Activated T-cell treated with anti-CD3 and anti-CD28 coated beads for 1 hour (primary cell): Measurements from ENCODE around the gene BLVRA.
"Not testable (repeated sequence)": the region's sequence is repeated elsewhere in the genome, so short reads cannot be mapped to it uniquely, and the experiment has no call there.

ENCODE experiments used
- DNase-seq: peaks from one replicate; pipeline ENCODE4 v3.0.0-alpha.2; 2020; ENCODE audit warnings: low read depth

Gene BLVRA, protein sequence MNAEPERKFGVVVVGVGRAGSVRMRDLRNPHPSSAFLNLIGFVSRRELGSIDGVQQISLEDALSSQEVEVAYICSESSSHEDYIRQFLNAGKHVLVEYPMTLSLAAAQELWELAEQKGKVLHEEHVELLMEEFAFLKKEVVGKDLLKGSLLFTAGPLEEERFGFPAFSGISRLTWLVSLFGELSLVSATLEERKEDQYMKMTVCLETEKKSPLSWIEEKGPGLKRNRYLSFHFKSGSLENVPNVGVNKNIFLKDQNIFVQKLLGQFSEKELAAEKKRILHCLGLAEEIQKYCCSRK

DNA sequence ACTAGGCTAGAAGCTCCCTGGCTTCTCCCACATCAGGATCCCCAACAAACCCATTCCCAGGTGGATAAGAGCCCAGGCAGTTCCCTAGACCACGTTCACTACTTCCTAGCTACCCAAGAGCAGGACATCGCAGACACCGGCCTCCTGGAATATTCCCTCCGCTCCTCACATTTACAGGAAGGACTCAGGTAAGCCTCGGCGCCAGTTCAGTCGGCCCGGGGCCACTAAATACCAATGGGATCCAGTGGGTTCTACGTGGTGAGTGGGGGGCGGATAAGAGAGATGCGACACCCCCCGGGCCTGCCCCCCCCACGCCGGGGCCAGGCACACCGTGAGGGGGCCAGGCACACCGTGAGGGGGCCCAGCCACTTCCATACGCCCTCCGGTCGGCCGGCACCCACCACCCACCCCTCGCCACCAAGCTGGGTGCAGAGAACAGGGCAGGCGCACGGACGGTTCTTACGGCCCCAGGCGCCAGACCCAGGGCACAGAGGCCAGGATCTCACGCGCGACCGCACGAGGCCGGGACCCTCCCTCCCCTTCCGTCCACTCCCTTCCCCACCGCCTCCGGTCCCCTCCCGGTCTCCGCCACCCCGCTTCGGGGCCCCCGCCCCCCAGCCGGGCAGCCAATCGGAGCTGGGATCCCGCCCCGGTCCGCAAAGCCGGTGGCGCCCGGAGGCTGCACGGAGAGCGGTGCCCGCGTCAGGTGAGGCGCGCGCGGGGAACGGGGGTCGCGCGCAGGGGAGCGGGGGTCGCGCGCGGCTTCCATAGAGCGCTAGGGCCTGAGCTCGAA, at the start of gene BLVRA:
Gene BLVRA, plus strand, starts transcription at position 652 of the 793 bp plus-strand sequence. CDS start 12,479 bp downstream, outside the sequence.
- peak; percentile 52 for DNase-seq

DNA sequence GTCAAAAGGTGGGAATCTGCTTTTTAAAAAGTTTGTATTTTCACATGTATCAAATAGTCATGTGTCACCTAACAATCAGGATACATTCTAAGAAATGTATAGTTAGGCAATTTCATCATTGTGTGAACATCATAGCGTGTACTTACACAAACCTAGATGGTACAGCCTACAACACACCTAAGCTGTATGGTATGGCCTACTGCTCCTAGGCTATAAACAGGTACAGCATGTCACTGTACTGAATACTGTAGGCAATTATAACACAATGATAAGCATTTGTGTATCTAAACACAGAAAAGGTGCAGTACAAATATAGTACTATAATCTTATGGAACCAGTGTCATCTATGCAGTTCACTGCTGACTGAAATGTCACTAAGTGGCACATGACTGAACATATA, 47.0 kb upstream of the BLVRA start:
- DNase-seq, result no peak

DNA sequence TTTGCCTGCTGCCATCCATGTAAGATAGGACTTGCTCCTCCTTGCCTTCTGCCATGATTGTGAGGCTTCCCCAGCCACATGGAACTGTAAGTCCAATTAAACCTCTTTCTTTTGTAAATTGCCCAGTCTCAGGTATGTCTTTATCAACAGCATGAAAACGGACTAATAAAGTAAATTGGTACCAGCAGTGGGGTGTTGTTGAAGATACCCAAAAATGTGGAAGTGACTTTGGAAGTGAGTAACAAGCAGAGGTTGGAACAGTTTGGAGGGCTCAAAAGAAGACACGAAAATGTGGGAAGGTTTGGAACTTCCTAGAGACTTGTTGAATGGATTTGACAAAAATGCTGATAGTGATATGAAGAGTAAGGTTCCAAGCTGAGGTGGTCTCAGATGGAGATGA, 42.5 kb upstream of the BLVRA start:
- DNase-seq, result not testable (repeated sequence)

DNA sequence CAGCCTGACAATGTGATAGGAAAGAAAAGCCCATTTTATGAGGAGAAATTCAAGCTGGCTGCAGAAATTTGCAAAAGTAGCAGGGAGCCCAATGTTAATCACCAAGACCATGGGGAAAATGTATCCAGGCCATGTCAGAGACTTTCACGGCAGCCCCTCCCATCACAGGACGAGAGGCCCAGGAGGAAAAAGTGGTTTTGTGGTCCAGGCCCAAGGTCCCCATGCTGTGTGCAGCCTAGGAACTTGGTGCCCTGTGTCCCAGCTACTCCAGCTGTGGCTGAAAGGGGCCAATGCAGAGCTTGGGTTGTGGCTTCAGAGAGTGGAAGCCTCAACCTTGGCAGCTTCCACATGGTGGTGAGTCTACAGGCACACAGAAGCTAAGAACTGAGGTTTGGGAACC, 41.9 kb upstream of the BLVRA start:
- DNase-seq, result no peak

DNA sequence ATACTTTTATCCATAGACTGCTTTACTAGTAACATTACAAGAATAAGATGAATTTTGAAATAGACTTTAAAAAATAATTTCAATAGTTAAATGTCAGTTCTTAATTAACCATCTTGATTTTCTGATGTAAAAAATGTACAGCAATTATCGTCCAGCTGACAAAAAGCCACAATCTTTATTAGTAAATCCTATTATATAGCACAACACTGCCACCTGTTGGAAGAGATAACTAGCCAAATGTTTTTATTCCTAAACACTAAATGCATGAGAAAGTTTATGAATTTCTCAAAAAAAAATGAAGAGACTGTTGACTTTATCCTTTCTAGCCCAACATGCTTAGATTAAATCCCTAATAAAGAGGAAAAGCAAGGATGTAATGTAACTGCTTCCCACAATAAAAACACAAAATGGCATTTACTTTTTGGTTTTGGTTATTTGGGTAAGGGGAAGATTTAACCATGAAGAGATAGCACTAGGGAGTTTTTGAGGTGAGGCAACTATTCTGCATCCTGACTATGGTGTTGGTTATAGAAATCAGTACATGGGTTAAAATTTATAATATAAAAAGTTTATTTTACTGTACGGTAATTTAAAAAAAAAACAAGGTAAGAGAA, 37.2 kb upstream of the BLVRA start:
- no peak for DNase-seq

DNA sequence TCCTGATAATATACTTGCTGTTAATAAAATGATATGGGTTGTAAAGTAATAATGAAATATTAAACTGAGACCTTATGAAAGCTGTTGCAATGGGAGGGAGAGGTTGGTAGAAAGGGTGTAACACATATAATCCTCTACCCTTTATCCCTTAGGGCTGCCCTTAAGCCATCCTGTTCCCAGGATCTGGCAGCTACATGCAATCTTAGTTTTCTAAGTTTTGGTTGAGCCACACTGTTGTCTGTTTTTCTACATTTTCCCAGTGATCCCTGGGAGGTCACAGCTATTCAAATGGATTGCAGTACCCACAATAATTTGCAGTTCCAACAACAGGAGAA, 35.5 kb upstream of the BLVRA start:
- no peak for DNase-seq

DNA sequence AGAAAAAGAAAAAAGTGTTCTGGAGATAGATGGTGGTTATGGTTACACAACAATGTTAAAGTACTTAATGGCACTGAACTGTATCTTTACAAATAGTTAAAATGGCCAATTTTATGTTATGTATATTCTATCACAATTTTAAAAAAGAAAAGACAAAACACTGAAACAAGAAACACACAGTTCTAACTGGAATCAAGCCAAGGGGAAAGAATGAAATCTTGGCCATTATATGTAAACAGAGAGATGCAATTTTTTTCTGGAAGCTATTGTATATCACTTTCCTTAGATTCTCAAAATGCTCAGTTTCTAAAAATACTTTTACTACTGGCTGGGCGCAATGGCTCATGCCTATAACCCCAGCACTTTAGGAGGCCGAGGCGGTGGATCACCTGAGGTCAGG, 33.2 kb upstream of the BLVRA start:
- DNase-seq, result no peak

DNA sequence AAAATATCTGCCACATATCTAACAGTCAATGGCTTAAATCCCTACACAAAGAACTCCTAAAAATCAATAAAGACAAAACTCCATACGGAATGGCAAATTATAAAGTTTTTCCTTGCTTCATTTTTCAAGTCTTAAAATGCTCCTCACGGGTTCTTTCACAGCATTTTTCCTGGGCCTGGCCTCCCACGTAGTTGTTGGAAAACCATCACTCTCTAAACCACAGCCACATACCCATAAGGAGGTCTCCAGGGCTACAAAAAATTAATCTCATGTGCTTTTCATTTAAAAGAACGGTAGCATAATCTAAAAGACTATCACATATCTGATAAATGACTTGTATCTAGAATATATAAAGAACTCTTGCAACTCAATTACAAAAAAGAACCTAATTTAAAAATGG, 32.0 kb upstream of the BLVRA start:
- no peak for DNase-seq

DNA sequence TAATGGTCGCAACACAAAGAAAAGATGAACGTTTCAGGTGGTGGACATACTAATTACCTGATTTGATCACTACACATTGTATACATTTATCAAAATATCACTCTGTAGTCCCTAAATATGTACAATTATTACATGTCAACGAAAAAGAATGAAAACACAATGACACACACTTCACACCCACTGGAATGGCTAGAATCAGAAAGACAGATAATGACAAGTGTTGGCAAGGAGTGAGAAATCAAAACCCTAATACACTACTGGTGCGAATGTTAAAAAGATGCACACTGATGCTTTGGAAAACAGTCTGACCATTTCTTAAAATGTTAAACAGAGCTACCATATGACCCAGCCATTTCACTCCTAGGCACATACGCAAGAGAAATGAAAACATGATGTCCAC, 31.5 kb upstream of the BLVRA start:
- DNase-seq, result no peak

DNA sequence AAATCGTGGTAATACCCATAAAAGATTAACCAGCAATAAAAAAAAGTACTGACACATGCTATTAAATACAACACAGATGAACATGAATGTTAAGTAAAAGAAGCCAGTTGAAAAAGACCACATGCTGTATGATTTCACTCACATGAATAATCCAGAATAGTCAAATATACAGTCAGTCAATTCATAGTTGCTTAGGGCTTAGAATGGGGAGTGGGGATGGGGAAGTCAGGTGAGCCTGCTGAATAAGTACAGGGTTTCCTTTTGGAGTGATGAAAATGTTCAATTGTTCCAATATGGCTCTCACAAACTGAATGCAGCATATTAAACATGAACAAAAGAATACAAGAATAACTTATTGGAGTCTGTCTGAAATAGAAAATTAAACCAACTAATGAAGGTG, 31.0 kb upstream of the BLVRA start:
- no peak for DNase-seq

DNA sequence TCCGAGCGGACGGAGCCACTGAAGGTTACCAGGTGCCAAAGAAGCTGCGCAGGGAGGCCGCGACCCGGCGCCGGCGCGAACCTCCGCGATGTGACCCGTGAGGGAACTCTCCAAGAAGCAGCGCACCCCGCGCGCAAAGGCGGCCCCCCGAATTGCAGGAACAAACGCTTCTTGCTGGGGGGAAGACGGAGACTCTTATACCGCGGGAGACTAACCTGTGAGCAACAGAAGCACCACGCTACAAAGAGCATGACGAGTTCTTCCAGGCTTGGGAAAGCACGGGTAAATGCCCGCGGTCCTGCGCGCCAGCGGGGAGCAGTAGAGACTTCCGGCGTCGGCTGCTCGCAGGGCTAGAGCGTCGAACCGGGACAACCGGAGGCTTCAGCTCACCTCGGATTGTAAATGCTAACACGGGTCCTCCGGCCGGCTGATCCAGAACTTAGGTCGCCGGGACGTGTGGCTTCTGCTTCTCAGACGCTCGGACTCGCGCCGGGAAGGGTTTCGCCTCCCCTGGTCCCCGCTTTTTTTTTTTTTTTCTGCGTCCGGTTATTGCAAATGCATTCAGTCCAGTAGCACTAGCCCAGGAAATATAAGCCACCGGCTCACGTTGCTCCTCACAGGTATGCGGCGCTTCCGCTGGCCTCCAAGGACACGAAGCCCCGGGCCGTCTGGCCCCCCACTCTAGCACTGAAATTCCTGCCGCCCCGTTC, 29.1 kb upstream of the BLVRA start, which contains the start of gene COA1:
Gene COA1, minus strand, starts transcription at position 310 of the 710 bp plus-strand sequence. CDS start 80,909 bp downstream, outside the sequence.
- DNase-seq, result peak; percentile 69

DNA sequence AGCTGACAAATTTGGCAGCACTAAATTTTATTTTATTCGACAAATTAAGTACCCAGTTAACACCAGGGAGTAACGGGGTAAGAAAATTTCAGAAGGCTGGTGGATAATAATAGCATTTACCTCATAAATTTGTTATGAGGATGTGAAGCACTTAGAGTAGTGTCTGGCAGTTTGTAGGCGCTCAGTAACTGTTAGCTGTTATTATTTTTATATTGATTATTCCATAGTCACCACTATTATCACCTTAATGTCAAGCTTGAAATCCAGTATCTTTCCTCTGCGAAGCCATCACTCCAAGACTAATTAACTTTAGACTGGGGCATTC, 28.6 kb upstream of the BLVRA start:
- no peak for DNase-seq

DNA sequence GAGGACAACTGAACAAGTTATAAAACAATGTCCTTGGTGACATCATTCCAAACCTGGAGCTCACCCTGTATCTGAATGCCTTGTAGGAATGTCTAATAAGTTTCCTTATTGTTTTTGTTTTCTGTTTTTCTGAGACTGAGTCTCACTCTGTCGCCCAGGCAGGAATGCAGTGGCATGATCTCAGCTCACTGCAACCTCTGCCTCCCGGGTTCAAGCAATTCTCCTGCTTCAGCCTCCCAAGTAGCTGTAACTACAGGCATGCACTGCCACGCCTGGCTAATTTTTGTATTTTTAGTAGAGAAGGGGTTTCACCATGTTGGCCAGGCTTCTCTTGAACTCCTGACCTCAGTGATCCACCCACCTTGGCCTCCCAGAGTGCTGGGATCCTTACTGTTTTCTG, 27.0 kb upstream of the BLVRA start:
- not testable (repeated sequence) for DNase-seq

DNA sequence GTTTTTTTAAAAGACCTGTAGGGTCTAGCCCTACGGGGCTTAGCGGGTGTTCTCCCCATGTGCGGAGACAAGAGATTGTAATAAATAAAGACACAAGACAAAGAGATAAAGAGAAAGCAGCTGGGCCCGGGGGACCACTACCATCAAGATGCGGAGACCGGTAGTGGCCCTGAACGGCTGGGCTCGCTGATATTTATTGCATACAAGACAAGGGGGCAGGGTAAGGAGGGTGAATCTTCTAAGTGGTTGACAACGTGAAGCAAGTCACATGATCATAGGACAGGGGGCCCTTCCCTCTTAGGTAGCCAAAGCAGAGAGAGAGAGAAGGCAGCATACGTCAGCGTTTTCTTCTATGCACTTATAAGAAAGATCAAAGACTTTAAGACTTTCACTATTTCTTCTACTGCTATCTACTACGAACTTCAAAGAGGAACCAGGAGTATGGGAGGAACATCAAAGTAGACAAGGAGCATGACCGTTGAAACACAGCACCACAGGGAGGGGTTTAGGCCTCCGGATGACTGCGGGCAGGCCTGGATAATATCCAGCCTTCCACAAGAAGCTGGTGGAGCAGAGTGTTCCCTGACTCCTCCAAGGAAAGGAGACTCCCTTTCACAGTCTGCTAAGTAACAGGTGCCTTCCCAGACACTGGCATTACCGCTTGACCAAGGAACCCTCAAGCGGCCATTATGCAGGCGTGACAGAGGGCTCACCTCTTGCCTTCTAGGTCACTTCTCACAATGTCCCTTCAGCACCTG, 23.7 kb upstream of the BLVRA start:
- not testable (repeated sequence) for DNase-seq

DNA sequence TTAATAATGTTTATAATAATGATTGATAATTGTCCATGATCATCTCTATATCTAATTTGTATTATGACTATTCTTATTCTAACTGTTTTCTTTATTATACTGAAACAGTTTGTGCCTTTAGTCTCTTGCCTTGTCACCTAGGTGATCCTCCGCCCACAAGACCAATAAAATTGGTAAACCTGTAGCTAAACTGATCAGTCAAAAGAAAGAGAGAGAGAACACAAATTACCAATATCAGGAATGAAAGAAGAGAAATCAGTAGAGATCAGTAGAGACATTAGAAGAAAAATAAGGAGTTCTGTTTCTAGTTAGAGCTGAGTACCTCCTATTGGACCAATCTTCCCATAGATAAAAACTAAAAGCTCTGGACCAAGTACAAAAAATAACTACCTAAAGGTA, 23.1 kb upstream of the BLVRA start:
- DNase-seq, result no peak

DNA sequence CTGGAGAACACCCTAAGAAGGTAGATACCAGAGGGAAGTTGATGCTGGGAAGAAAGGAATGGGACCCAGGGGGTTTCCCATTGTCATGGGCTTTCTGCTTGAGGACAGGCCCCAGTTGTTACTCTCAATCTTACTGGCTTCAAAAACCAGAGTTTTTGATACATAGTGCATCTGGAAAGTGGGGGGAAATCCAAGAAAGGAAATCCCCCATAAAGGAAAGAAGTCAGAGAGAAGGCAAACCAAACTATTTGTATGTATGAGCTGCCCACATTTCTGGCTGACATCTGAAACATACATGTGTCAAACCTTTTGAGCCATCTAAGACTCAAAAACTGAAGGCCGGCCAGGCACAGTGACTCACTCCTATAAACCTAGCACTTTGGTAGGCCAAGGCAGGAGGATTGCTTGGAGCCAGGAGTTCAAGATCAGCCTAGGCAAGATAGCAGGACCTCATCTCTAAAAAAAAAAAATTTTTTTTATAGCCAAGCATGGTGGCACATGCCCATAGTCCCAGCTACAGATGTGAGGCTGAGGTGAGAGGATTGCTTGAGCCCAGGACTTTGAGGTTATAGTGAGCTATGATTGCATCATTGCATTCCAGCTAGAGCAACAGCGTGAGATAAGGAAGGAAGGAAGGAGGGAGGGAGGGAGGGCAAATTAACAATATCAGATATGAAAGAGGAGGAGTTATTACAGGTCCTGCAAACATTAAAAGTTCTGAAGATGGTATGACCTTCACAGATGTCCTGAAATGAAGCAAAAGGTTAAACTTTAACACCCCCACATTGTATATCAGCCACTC, 22.5 kb upstream of the BLVRA start:
- no peak for DNase-seq

DNA sequence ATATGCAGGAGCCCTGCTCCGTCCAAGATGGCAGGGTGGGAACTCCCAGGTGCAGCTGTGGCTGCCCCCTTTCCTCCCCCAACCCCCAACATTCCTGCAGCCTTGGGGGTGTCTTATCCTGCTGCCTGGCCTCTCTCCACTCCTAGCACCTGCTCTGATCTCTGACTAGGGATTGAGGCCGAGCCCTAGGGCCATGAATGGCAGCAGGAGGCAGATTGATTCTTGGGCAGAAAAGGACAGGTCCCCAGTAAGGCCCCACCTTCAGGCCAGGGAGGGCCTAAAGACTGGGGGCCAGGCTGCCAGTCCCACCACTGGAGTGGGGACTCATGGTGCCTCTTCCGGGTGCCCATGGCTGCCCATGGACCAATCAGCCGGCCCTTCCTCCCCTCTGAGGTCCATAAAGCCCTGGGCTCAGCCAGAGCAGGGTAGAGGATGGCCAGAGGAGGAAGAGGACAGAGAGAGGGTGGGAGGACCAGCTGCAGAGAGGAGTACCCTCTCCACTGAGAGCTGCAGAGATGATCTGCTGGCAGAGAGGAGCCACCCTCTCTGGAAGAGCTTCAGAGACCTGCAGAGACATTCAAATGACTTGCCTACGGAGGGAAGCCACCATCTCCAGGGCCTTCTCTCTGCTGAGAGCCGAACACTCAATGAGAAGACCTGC, 20.9 kb upstream of the BLVRA start:
- no peak for DNase-seq

DNA sequence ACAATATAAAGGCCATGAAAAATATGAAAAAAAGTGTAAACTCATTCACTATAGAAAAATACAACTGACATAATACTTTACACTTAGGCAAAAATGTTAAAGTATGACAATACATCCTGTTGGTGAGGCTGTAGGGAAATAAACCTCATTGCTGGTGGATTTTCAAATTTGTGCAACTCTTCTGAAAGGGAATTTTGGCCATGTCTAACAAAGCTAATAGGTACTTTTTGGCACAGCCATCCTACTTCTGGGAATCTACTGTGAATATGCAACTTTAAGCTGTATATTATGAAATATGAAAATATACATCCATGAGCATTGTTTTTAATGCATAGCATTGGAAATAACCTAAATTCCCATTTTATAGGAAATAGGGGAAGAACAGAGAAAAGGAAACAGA, 15.8 kb upstream of the BLVRA start:
- no peak for DNase-seq

DNA sequence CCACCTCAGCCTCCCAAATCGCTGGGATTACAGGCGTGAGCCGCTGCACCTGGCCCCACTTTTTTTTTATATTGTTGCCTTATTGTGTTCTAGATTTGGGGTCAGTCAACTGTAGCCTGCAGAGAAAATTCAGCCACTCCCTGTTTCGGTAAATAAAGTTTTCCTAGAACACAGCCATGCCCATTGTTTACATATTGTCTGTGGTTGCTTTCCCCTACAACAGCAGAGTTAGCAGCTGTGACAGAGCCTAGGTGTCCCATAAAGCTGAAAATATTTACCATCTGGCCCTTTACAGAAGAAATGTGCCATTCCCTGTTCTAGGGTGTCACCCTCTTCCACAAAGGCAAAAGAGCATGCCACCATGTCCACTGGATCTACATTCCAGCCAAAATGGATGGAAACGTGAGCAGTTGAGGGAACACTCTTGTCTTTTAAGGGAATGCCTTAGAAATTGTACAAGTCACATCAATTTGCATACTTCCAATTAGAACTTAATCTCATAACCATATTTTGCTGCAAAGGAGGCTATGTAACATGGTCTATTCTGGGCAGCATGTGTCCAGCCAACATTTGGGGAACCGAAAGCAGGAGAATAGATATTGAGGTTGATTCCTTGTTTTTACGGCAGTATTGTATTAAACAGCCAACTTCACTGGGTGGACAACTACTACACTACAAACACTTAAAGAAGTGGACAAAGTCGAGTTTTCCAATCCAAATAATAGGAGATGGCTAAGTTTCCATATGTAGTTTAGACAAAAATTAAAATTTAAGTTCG, 11.0 kb upstream of the BLVRA start:
- DNase-seq, result no peak
